AG09319 (cell line): ENCODE data around the gene SCP2.

Experiments used
- DNase-seq: peaks from one replicate; pipeline ENCODE4 v3.0.0-alpha.2; 2010; ENCODE audit warnings: low read depth; ENCODE audit errors: extremely low read depth
- TF ChIP-seq, protein P1 (sequence below): IDR thresholded peaks from 2 replicates; pipeline ENCODE4 v1.5.1; 2011; ENCODE audit warnings: low read depth, mild to moderate bottlenecking, inconsistent platforms, low read length, moderate library complexity

Gene SCP2

DNA sequence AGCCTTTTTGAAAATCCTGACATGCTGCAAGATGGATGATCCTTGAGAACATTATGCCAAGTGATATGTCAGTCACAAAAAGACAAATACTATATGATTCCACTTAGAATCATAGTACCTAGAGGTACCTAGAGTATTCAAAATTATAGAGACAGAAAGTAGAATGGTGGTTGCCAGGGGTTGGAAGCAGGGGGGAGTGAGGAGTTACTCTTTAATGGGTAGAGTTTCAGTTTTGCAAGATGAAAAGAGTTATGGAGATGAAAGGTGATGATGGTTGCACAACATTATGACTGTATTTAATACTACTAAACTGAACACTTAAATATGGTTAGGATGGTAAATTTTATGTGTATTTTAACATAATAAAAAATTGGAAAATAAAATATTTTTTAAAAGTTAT is 97.0 kb downstream of the SCP2 start:
- TF ChIP-seq, protein P1, sequence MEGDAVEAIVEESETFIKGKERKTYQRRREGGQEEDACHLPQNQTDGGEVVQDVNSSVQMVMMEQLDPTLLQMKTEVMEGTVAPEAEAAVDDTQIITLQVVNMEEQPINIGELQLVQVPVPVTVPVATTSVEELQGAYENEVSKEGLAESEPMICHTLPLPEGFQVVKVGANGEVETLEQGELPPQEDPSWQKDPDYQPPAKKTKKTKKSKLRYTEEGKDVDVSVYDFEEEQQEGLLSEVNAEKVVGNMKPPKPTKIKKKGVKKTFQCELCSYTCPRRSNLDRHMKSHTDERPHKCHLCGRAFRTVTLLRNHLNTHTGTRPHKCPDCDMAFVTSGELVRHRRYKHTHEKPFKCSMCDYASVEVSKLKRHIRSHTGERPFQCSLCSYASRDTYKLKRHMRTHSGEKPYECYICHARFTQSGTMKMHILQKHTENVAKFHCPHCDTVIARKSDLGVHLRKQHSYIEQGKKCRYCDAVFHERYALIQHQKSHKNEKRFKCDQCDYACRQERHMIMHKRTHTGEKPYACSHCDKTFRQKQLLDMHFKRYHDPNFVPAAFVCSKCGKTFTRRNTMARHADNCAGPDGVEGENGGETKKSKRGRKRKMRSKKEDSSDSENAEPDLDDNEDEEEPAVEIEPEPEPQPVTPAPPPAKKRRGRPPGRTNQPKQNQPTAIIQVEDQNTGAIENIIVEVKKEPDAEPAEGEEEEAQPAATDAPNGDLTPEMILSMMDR, result no peak
- DNase-seq, result no peak

- peak; percentile 52 for DNase-seq
These were observed 98.1 kb downstream of the SCP2 start for GRCh38 chr1:53025034-53025768.

GRCh38 chr1:53025769-53026112 is 98.7 kb downstream of the SCP2 start:
- TF ChIP-seq, protein P1, result no peak
- DNase-seq, result no peak

More at GRCh38 chr1:53025034-53025768, 98.1 kb downstream of the SCP2 start:
- TF ChIP-seq, protein P1, result no peak

GRCh38 chr1:53026254-53026653 is 99.2 kb downstream of the SCP2 start:
- DNase-seq, result no peak
- TF ChIP-seq, protein P1, result no peak

- TF ChIP-seq, protein P1, result no peak
- DNase-seq, result no peak
These were observed 104.7 kb downstream of the SCP2 start for GRCh38 chr1:53031732-53032131.

- TF ChIP-seq, protein P1, result no peak
- DNase-seq, result no peak
These were observed 110.1 kb downstream of the SCP2 start for GRCh38 chr1:53037159-53037558.

GRCh38 chr1:53038566-53038965 is 111.5 kb downstream of the SCP2 start:
- TF ChIP-seq, protein P1, result no peak
- DNase-seq, result no peak
